Nephron (organoid): ENCODE measurements around the gene KIRREL3.
A peak's percentile ranks its signal among the peaks of the same experiment; 100 is the strongest.

ENCODE experiments used
- H3K27ac Mint-ChIP-seq, 3 experiments: 2 replicates each; pipeline ENCODE4 v1.8.0; 2020; ENCODE audit warnings: mixed read lengths in 3 of 3, mild to moderate bottlenecking in 2 of 3, moderate library complexity in 1 of 3
- H3K27me3 Mint-ChIP-seq: 2 replicates; pipeline ENCODE4 v1.8.0; 2021; ENCODE audit warnings: low read depth, mild to moderate bottlenecking, moderate library complexity, mixed read lengths
- H3K36me3 Mint-ChIP-seq: 2 replicates; pipeline ENCODE4 v1.8.0; 2020; ENCODE audit warnings: low read depth, mixed read lengths
- H3K4me1 Mint-ChIP-seq: 2 replicates; pipeline ENCODE4 v1.8.0; 2020; ENCODE audit warnings: mixed read lengths
- H3K4me3 Mint-ChIP-seq, 3 experiments: 2 replicates each; pipeline ENCODE4 v1.8.0; 2020; ENCODE audit warnings: mild to moderate bottlenecking in 3 of 3, mixed read lengths in 3 of 3, moderate library complexity in 2 of 3
- H3K9me3 Mint-ChIP-seq: 2 replicates; pipeline ENCODE4 v1.8.0; 2020; ENCODE audit warnings: mixed read lengths
- CTCF ChIP-seq, 3 experiments: fragments of 200-600 bp; sonication (generic); IDR thresholded peaks; one replicate each; pipeline ENCODE4 v1.5.0; 2021; ENCODE audit warnings: antibody characterized with exemption in 3 of 3; ENCODE audit not compliant: unreplicated experiment in 3 of 3

KIRREL3 gene

GRCh38 chr11:126527651-126528050 is 472.9 kb downstream of the KIRREL3 start:
- Mint-ChIP-seq H3K9me3 (no peaks in the 10 kb centered on the region), H3K4me3 (no peak overlapping the region), H3K27me3 (peaks cover 30% of the 10 kb centered on the region), H3K36me3 (no peaks in the 10 kb centered on the region), H3K27ac (no peak overlapping the region), H3K4me1 (peaks cover 27% of the 10 kb centered on the region)
- no peak for TF ChIP-seq CTCF (IDR thresholded peaks at IDR 0.05; ENCODE audit: unreplicated experiment in 3 of 3)

- Mint-ChIP-seq H3K4me1 (peaks cover 37% of the 10 kb centered on the region), H3K27ac (no peak overlapping the region), H3K36me3 (no peaks in the 10 kb centered on the region), H3K9me3 (no peaks in the 10 kb centered on the region), H3K27me3 (peaks cover 30% of the 10 kb centered on the region), H3K4me3 (no peak overlapping the region)
- TF ChIP-seq CTCF (IDR thresholded peaks at IDR 0.05; ENCODE audit: unreplicated experiment in 3 of 3), result no peak
Observed at GRCh38 chr11:126526471-126526870, 474.1 kb downstream of the KIRREL3 start.

- Mint-ChIP-seq H3K9me3 (no peaks in the 10 kb centered on the region), H3K4me1 (peaks cover 42% of the 10 kb centered on the region), H3K4me3 (no peak overlapping the region), H3K36me3 (no peaks in the 10 kb centered on the region), H3K27ac (peak overlapping the region in 2 of 3 experiments; percentile 10 to 52), H3K27me3 (peaks cover 24% of the 10 kb centered on the region)
- TF ChIP-seq CTCF (IDR thresholded peaks at IDR 0.05; ENCODE audit: unreplicated experiment in 3 of 3), result no peak
Observed at GRCh38 chr11:126525702-126526101, 474.9 kb downstream of the KIRREL3 start.

- Mint-ChIP-seq H3K27ac (peak overlapping the region in 2 of 3 experiments; percentile 10 to 52), H3K4me1 (peaks cover 46% of the 10 kb centered on the region), H3K36me3 (no peaks in the 10 kb centered on the region), H3K4me3 (no peak overlapping the region), H3K9me3 (no peaks in the 10 kb centered on the region), H3K27me3 (peaks cover 23% of the 10 kb centered on the region)
- TF ChIP-seq CTCF (IDR thresholded peaks at IDR 0.05; ENCODE audit: unreplicated experiment in 3 of 3), result no peak
Observed at GRCh38 chr11:126525216-126525615, 475.4 kb downstream of the KIRREL3 start.

- no peaks in the 10 kb centered on the region for H3K36me3 Mint-ChIP-seq
- TF ChIP-seq CTCF (IDR thresholded peaks at IDR 0.05; ENCODE audit: unreplicated experiment in 3 of 3), result no peak
- H3K27me3 Mint-ChIP-seq, result peaks cover 22% of the 10 kb centered on the region
- peaks cover 61% of the 10 kb centered on the region for H3K4me1 Mint-ChIP-seq
- H3K27ac Mint-ChIP-seq, result no peak overlapping the region
- H3K4me3 Mint-ChIP-seq, result no peak overlapping the region
- H3K9me3 Mint-ChIP-seq, result no peaks in the 10 kb centered on the region
Observed at GRCh38 chr11:126523441-126524205, 476.9 kb downstream of the KIRREL3 start.

- H3K9me3 Mint-ChIP-seq, result no peaks in the 10 kb centered on the region
- peaks cover 71% of the 10 kb centered on the region for H3K4me1 Mint-ChIP-seq
- no peak overlapping the region for H3K4me3 Mint-ChIP-seq
- no peak overlapping the region for H3K27ac Mint-ChIP-seq
- H3K36me3 Mint-ChIP-seq, result no peaks in the 10 kb centered on the region
- H3K27me3 Mint-ChIP-seq, result peaks cover 13% of the 10 kb centered on the region
- TF ChIP-seq CTCF (IDR thresholded peaks at IDR 0.05; ENCODE audit: unreplicated experiment in 3 of 3), result no peak
Observed at GRCh38 chr11:126522606-126523005, 478.0 kb downstream of the KIRREL3 start.
